Left hindlimb (tissue), 1 donor: ENCODE measurements around the gene CBR4.
"Not testable (repeated sequence)": the region's sequence is repeated elsewhere in the genome, so short reads cannot be mapped to it uniquely, and the experiment has no call there.

Experiments used
- DNase-seq: peaks from one replicate; pipeline ENCODE4 v3.0.0-alpha.2; 2018

Gene CBR4

DNA sequence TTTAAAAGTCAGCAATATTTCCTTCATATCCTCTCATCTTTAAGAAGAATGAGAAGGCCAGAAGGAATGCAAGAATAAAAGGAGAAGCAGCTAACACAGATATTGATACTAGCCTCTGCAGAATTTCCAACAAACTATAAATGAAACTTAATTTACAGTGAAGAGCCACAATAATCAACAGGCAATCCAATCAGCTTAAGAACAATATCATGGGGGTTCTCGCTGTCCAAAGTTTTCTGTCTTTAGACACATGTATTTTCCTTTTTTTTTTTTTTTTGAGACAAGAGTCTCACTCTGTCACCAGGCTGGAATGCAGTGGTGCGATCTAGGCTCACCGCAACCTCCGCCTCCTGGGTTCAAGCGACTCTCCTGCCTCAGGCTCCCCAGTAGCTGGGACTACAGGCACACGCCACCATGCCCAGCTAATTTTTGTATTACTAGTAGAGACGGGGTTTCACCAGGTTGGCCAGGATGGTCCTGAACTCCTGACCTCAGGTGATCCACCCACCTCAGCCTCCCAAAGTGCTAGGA, 17.0 kb downstream of the CBR4 start:
- not testable (repeated sequence) for DNase-seq

DNA sequence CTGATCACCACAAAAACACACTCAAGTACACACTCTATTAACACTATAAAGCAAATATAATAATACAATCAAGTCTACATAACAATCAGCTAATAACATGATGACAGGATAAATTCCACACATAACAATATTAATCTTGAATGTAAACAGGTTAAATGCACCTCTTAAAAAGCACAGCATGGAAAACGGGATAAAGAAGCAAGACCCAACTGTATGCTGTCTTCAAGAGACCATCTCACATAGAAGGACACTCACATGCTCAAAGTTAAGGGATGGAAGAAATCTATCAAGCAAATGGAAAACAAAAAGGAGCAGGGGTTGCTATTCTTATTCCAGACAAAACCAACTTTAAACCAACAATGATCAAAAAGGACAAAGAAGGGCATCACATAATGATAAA, 28.1 kb downstream of the CBR4 start:
- no peak for DNase-seq

DNA sequence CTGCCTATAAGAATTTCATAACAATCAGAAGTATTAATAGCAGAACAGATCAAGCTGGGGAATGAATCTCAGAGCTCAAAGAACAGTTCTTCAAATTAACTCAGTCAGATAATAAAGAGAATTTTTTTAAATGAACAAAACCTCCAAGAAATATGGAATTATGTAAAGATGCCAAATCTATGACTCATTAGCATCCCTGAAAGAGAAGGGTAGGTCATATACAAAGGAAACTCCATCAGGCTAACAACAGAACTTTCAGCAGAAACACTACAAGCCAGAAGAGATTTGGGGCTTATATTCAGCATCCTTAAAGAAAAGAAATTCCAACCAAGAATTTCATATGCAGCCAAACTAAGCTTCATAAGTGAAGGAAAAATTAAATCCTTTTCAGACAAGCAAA, 28.6 kb downstream of the CBR4 start:
- no peak for DNase-seq

DNA sequence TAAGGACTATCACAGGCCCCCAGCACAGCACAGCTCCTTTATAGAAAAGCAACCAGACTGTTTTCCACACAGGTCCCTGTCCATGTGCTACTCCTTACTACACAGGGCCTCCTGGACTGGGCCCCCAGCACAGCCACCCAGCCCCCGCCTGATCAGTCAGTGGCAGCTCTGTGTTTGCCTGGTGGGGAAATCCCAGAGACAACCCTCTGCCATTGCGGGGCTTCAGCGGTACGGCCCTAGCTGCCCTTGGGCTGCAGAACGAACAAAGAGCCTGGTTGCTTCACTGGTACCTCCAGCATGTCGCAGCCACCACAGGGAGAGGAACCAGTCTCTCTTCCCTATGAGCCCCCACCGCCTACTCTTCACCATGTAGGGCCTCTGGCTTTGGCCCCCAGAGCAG, 30.7 kb downstream of the CBR4 start:
- no peak for DNase-seq

DNA sequence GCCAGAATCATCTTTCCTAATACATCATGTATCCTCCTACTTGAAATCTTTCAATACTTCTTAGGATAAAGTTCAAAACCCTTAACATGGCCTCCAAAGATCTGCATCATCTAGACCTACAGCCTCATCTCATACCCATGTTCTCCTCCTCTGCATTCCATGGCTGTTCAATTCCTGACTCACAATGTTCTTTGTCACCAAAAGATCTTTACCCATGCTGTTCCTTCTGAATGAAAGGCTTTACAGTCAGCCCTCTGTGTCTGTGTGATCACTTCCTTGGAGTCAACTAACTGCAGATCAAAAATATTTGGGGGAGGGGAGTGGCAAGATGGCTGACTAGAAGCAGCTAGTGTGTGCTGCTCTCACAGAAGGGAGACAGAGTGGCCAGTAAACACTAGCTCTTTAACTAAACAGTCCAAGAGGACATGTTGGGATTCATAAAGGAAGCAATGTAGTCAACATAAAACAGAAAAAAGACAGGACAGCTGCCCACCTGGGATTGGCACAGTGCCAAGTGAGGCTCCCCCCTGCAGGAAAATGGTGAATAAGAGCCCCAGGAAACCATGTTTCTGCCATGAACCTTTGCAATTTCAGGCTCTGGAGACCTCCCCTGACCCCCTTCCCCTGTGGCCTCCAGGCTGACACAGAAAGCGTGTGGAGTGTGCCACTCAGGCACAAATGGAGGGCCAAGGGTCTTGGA, 31.9 kb downstream of the CBR4 start:
- DNase-seq: no peak

DNA sequence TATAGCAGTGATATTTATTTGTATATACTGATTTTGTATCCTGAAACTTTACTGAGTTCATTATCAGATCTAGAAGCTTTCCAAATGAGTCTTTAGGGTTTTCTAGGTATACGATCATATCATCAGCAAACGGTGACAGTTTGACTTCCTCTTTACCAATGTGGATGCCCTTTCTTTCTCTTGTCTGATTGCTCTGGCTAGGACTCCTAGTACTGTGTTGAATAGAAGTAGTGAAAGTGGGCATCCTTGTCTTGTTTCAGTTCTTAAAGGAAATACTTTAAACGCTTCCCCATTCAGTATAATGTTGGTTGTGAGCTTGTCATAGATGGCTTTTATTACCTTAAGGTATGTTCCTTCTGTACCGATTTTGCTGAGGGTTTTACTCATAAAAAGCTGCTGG, 37.5 kb downstream of the CBR4 start:
- no peak for DNase-seq

DNA sequence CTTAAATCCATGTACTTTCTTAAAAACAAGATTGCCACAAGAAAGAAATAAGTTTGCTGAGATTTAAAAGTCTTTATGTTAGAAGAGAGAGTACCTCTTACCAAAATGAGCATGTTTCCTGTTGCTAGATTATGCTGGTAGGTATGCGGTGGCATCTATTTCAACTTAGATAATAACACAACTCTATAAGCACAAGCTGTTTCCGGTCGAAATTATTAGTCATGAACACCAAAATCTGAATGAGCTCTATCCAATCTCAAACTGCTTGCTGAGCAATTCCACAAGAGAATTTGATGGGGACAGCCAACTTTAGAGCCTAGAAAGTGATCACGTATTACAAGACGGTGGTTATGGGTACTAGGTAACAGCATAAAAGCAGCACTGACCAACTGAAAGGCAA, 49.3 kb downstream of the CBR4 start:
- no peak for DNase-seq

DNA sequence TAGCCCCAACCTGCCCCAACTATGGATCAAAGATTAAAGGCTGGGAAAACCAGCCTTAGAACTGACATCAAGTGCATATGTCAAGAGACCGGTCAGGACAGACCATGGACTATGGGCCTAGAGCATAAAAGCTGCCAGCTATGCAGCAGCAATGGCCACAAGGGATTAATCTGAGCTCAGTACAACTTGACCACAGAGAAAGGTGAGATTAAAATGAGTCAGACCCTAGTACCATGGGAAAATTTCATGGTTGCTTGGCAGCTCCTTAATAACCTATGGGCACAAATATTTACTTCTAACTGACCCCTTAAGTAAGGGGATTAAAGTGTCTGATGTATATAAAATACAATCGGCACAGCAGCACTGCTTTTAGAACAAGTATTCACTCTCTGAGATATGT, 54.4 kb downstream of the CBR4 start:
- no peak for DNase-seq

DNA sequence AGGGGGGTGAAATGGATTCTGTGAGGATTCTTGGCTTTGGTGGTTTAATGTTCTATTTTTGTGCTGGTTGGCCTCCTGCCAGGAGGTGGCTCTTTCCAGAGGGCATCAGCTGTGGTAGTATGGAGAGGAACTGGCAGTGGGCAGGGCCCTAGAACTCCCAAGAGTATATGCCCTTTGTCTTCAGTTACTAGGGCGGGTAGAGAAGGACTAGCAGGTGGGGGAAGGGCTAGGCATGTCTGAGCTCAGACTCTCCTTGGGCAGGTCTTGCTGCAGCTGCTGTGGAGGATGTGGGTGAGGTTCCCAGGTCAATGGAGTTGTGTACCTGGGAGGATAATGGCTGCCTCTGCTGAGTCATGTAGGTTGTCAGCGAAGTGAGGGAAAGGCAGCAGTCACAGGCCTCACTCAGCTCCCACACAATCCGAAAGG, 57.2 kb downstream of the CBR4 start:
- not testable (repeated sequence) for DNase-seq

DNA sequence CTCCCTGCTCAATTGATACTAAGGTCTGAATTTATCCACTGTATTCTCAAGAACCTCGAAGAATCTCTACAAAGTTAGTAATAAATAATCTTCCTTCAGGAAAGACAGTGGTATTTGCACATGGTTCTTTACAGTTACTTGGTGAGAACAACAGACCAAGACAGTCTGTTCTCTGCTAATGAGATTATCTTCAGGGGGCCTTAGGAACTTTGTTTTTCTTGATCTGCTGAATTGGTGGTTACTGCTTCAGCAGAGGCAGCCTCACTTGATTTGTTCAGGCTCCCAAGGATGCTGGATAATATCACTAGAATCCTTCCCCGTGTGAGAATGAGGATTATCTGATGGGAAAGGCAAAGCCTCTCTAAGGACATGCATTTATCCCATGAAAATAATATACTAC, 64.8 kb downstream of the CBR4 start:
- no peak for DNase-seq

DNA sequence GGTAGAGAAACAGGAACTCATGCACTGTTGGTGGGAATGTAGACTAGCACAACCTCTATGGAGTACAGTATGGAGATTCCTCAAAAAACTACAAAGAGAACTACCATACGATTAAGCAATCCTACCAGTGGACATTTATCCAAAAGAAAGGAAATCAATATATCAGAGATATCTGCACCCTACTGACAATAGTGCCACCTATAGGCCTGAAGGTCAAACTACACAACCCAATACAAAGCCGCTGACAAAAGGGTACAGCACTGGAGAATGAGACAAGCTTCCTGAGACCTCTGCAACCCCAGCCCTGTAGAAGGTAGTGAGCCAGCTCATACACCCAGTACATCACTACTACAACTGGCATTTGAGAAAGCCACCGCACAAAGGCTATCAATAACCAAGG, 67.1 kb downstream of the CBR4 start:
- DNase-seq: no peak
